ENCODE data around the gene ADAP1. TPM values are rescaled to one million over a fixed set of nuclear protein-coding genes. Genes with fewer than 3 reads are reported as not detected.

ADAP1 gene
- polyA plus RNA-seq, 2 donors, result 5.8 to 25.7 TPM

GRCh38 chr7:919114-919442 is 35.4 kb downstream of the ADAP1 start:
- H3K4me3 ChIP-seq (ENCODE audit: low read depth in 1 of 2, low read length in 2 of 2), result no peak overlapping the region
- WGBS, 2 donors, result 89 to 92% methylated on average over 13 of the region's 13 CpGs
- H3K27me3 ChIP-seq (ENCODE audit: control insufficient read depth in 1 of 2, insufficient read depth in 2 of 2, low read length in 2 of 2), result no peaks in the 10 kb centered on the region
- H3K27ac ChIP-seq (ENCODE audit: low read depth in 2 of 2, low read length in 1 of 2), result no peak overlapping the region
- peaks cover 0 to 15% of the 10 kb centered on the region in 2 donors for H3K4me1 ChIP-seq (ENCODE audit: control insufficient read depth in 2 of 2, insufficient read depth in 2 of 2, low read length in 1 of 2)
- no peaks in the 10 kb centered on the region for H3K36me3 ChIP-seq (ENCODE audit: control insufficient read depth in 2 of 2, insufficient read depth in 2 of 2, low read length in 1 of 2)
- no peaks in the 10 kb centered on the region for H3K9me3 ChIP-seq (ENCODE audit: control insufficient read depth in 2 of 2, insufficient read depth in 1 of 2, low read depth in 1 of 2, low read length in 1 of 2)

- WGBS, 2 donors, result 83 to 90% methylated on average over 21 of the region's 21 CpGs
- Histone ChIP-seq H3K27me3 (ENCODE audit: control insufficient read depth in 1 of 2, insufficient read depth in 2 of 2, low read length in 2 of 2) (no peaks in the 10 kb centered on the region), H3K4me3 (ENCODE audit: low read depth in 1 of 2, low read length in 2 of 2) (no peak overlapping the region), H3K27ac (ENCODE audit: low read depth in 2 of 2, low read length in 1 of 2) (no peak overlapping the region), H3K36me3 (ENCODE audit: control insufficient read depth in 2 of 2, insufficient read depth in 2 of 2, low read length in 1 of 2) (no peaks in the 10 kb centered on the region), H3K4me1 (ENCODE audit: control insufficient read depth in 2 of 2, insufficient read depth in 2 of 2, low read length in 1 of 2) (peaks cover 0 to 19% of the 10 kb centered on the region in 2 donors), H3K9me3 (ENCODE audit: control insufficient read depth in 2 of 2, insufficient read depth in 1 of 2, low read depth in 1 of 2, low read length in 1 of 2) (no peaks in the 10 kb centered on the region)
These were observed 35.9 kb downstream of the ADAP1 start for GRCh38 chr7:918441-919113.

- WGBS, 2 donors, result 92 to 95% methylated on average over 9 of the region's 9 CpGs
- no peak overlapping the region for H3K27ac ChIP-seq (ENCODE audit: low read depth in 2 of 2, low read length in 1 of 2)
- H3K4me3 ChIP-seq (ENCODE audit: low read depth in 1 of 2, low read length in 2 of 2), result no peak overlapping the region
- no peaks in the 10 kb centered on the region for H3K9me3 ChIP-seq (ENCODE audit: control insufficient read depth in 2 of 2, insufficient read depth in 1 of 2, low read depth in 1 of 2, low read length in 1 of 2)
- no peaks in the 10 kb centered on the region for H3K36me3 ChIP-seq (ENCODE audit: control insufficient read depth in 2 of 2, insufficient read depth in 2 of 2, low read length in 1 of 2)
- no peaks in the 10 kb centered on the region for H3K27me3 ChIP-seq (ENCODE audit: control insufficient read depth in 1 of 2, insufficient read depth in 2 of 2, low read length in 2 of 2)
- H3K4me1 ChIP-seq (ENCODE audit: control insufficient read depth in 2 of 2, insufficient read depth in 2 of 2, low read length in 1 of 2), result peaks cover 0 to 19% of the 10 kb centered on the region in 2 donors
These were observed 36.4 kb downstream of the ADAP1 start for GRCh38 chr7:918118-918425.

- Histone ChIP-seq H3K9me3 (ENCODE audit: control insufficient read depth in 2 of 2, insufficient read depth in 1 of 2, low read depth in 1 of 2, low read length in 1 of 2) (no peaks in the 10 kb centered on the region), H3K4me1 (ENCODE audit: control insufficient read depth in 2 of 2, insufficient read depth in 2 of 2, low read length in 1 of 2) (peaks cover 0 to 19% of the 10 kb centered on the region in 2 donors), H3K27ac (ENCODE audit: low read depth in 2 of 2, low read length in 1 of 2) (no peak overlapping the region), H3K27me3 (ENCODE audit: control insufficient read depth in 1 of 2, insufficient read depth in 2 of 2, low read length in 2 of 2) (no peaks in the 10 kb centered on the region), H3K4me3 (ENCODE audit: low read depth in 1 of 2, low read length in 2 of 2) (no peak overlapping the region), H3K36me3 (ENCODE audit: control insufficient read depth in 2 of 2, insufficient read depth in 2 of 2, low read length in 1 of 2) (no peaks in the 10 kb centered on the region)
- WGBS, 2 donors, result 73 to 86% methylated on average over 27 to 31 of the region's 33 CpGs
These were observed 37.0 kb downstream of the ADAP1 start for GRCh38 chr7:917255-918117.

- no peaks in the 10 kb centered on the region for H3K36me3 ChIP-seq (ENCODE audit: control insufficient read depth in 2 of 2, insufficient read depth in 2 of 2, low read length in 1 of 2)
- H3K4me3 ChIP-seq (ENCODE audit: low read depth in 1 of 2, low read length in 2 of 2), result no peak overlapping the region
- H3K27me3 ChIP-seq (ENCODE audit: control insufficient read depth in 1 of 2, insufficient read depth in 2 of 2, low read length in 2 of 2), result no peaks in the 10 kb centered on the region
- H3K4me1 ChIP-seq (ENCODE audit: control insufficient read depth in 2 of 2, insufficient read depth in 2 of 2, low read length in 1 of 2), result peaks cover 0 to 17% of the 10 kb centered on the region in 2 donors
- no peaks in the 10 kb centered on the region for H3K9me3 ChIP-seq (ENCODE audit: control insufficient read depth in 2 of 2, insufficient read depth in 1 of 2, low read depth in 1 of 2, low read length in 1 of 2)
- WGBS, 2 donors, result 28 to 37% methylated on average over 17 of the region's 17 CpGs
- H3K27ac ChIP-seq (ENCODE audit: low read depth in 2 of 2, low read length in 1 of 2), result no peak overlapping the region
These were observed 38.1 kb downstream of the ADAP1 start for GRCh38 chr7:916291-916941.

- H3K27ac ChIP-seq (ENCODE audit: low read depth in 2 of 2, low read length in 1 of 2), result no peak overlapping the region
- peaks cover 0 to 17% of the 10 kb centered on the region in 2 donors for H3K4me1 ChIP-seq (ENCODE audit: control insufficient read depth in 2 of 2, insufficient read depth in 2 of 2, low read length in 1 of 2)
- WGBS, 2 donors, result 80 to 83% methylated on average over 42 to 43 of the region's 43 CpGs
- H3K27me3 ChIP-seq (ENCODE audit: control insufficient read depth in 1 of 2, insufficient read depth in 2 of 2, low read length in 2 of 2), result no peaks in the 10 kb centered on the region
- H3K36me3 ChIP-seq (ENCODE audit: control insufficient read depth in 2 of 2, insufficient read depth in 2 of 2, low read length in 1 of 2), result no peaks in the 10 kb centered on the region
- H3K9me3 ChIP-seq (ENCODE audit: control insufficient read depth in 2 of 2, insufficient read depth in 1 of 2, low read depth in 1 of 2, low read length in 1 of 2), result no peaks in the 10 kb centered on the region
- H3K4me3 ChIP-seq (ENCODE audit: low read depth in 1 of 2, low read length in 2 of 2), result no peak overlapping the region
These were observed 38.9 kb downstream of the ADAP1 start for GRCh38 chr7:915291-916218.

- H3K27me3 ChIP-seq (ENCODE audit: control insufficient read depth in 1 of 2, insufficient read depth in 2 of 2, low read length in 2 of 2), result no peaks in the 10 kb centered on the region
- no peak overlapping the region for H3K4me3 ChIP-seq (ENCODE audit: low read depth in 1 of 2, low read length in 2 of 2)
- no peaks in the 10 kb centered on the region for H3K9me3 ChIP-seq (ENCODE audit: control insufficient read depth in 2 of 2, insufficient read depth in 1 of 2, low read depth in 1 of 2, low read length in 1 of 2)
- 73 to 84% methylated on average over 15 to 16 of the region's 16 CpGs for WGBS, 2 donors
- H3K4me1 ChIP-seq (ENCODE audit: control insufficient read depth in 2 of 2, insufficient read depth in 2 of 2, low read length in 1 of 2), result peaks cover 0 to 20% of the 10 kb centered on the region in 2 donors
- H3K36me3 ChIP-seq (ENCODE audit: control insufficient read depth in 2 of 2, insufficient read depth in 2 of 2, low read length in 1 of 2), result no peaks in the 10 kb centered on the region
- peak overlapping the region in 1 of 2 donors; percentile 17 for H3K27ac ChIP-seq (ENCODE audit: low read depth in 2 of 2, low read length in 1 of 2)
These were observed 39.8 kb downstream of the ADAP1 start for GRCh38 chr7:914521-915194.

- WGBS, 2 donors, result 49 to 56% methylated on average over 30 to 31 of the region's 31 CpGs
- H3K4me3 ChIP-seq (ENCODE audit: low read depth in 1 of 2, low read length in 2 of 2), result no peak overlapping the region
- no peaks in the 10 kb centered on the region for H3K36me3 ChIP-seq (ENCODE audit: control insufficient read depth in 2 of 2, insufficient read depth in 2 of 2, low read length in 1 of 2)
- H3K27me3 ChIP-seq (ENCODE audit: control insufficient read depth in 1 of 2, insufficient read depth in 2 of 2, low read length in 2 of 2), result no peaks in the 10 kb centered on the region
- peaks cover 0 to 21% of the 10 kb centered on the region in 2 donors for H3K4me1 ChIP-seq (ENCODE audit: control insufficient read depth in 2 of 2, insufficient read depth in 2 of 2, low read length in 1 of 2)
- peak overlapping the region in 1 of 2 donors; percentile 17 for H3K27ac ChIP-seq (ENCODE audit: low read depth in 2 of 2, low read length in 1 of 2)
- no peaks in the 10 kb centered on the region for H3K9me3 ChIP-seq (ENCODE audit: control insufficient read depth in 2 of 2, insufficient read depth in 1 of 2, low read depth in 1 of 2, low read length in 1 of 2)
These were observed 40.6 kb downstream of the ADAP1 start for GRCh38 chr7:913736-914520.
